A549 (cell line): Measurements from ENCODE around the gene PDE8A. TPM values are rescaled to one million over a fixed set of nuclear protein-coding genes. Genes with fewer than 3 reads are reported as not detected.

ENCODE experiments used
- ATAC-seq, 2 experiments: fragments of 200-7000 bp in 1 of 2; fragments of >200 bp in 1 of 2; cut with Nextera tagmentation in 1 of 2; cut with Tn5 transposase in 1 of 2; 3 replicates each; pipeline versions ENCODE4 v1.8.0 to v1.9.1; 2018 to 2020; ENCODE audit warnings: mild to moderate bottlenecking in 1 of 2, moderate library complexity in 1 of 2
- CTCF ChIA-PET: fragments of 300-600 bp; sonication (Branson Sonifier 250); formaldehyde crosslinking; extraction: SDS; loops from one replicate; lab custom pipeline; 2021; ENCODE audit warnings: antibody characterized with exemption, inconsistent platforms; lab: Yijun Ruan, JAX
- POLR2A ChIA-PET: fragments of 350-600 bp; formaldehyde crosslinking; extraction: SDS; loops from one replicate; lab custom pipeline; 2021; ENCODE audit warnings: antibody characterized with exemption, inconsistent platforms; lab: Yijun Ruan, JAX
- DNase-seq, 2 experiments: peaks; one replicate each; pipeline versions ENCODE4 v3.0.0 to v3.0.0-alpha.2; 2011 to 2016; ENCODE audit warnings: low read depth in 1 of 2, low spot score in 1 of 2
- FAIRE-seq: peaks from 2 replicates; lab custom pipeline; 2011; peaks lifted over from hg19 to GRCh38; lab: Jason Lieb, UNC
- H3K27ac ChIP-seq, 2 experiments: fragments of >200 bp; sonication (Bioruptor Twin); formaldehyde crosslinking; 3 replicates each; pipeline ENCODE4 v1.5.1; 2016 to 2017
- H3K4me1 ChIP-seq: fragments of >200 bp; sonication (Bioruptor Twin); formaldehyde crosslinking; 3 replicates; pipeline ENCODE4 v1.6.1; 2016
- H3K4me2 ChIP-seq: fragments of >200 bp; sonication (Bioruptor Twin); formaldehyde crosslinking; 3 replicates; pipeline ENCODE4 v1.6.1; 2016
- H3K4me3 ChIP-seq: fragments of >200 bp; sonication (Bioruptor Twin); formaldehyde crosslinking; 3 replicates; pipeline ENCODE4 v1.5.1; 2016
- H3K9me3 ChIP-seq: fragments of >200 bp; sonication (Bioruptor Twin); formaldehyde crosslinking; 3 replicates; pipeline ENCODE4 v1.6.1; 2016
- CBX2 ChIP-seq: fragments of 200-600 bp; sonication (generic); IDR thresholded peaks from 2 replicates; pipeline ENCODE4 v1.6.1; 2016; ENCODE audit warnings: low read depth, mild to moderate bottlenecking, borderline replicate concordance
- CEBPB ChIP-seq, 2 experiments: fragments of >200 bp in 1 of 2; sonication (Bioruptor Twin) in 1 of 2; formaldehyde crosslinking in 1 of 2; IDR thresholded peaks; 2 replicates each; pipeline ENCODE4 v1.6.1; 2012 to 2016
- EP300 ChIP-seq, 2 experiments: fragments of >200 bp; sonication (Bioruptor Twin); formaldehyde crosslinking; IDR thresholded peaks; 2 replicates in 1 of 2; 3 replicates in 1 of 2; pipeline ENCODE4 v1.6.1; 2016 to 2017
- FOSL2 ChIP-seq, 2 experiments: fragments of 450-650 bp in 1 of 2; fragments of >200 bp in 1 of 2; sonication (Bioruptor Twin) in 1 of 2; formaldehyde crosslinking; IDR thresholded peaks; 2 replicates each; pipeline versions ENCODE4 v1.5.0 to v1.6.1; 2016 to 2020; ENCODE audit warnings: mild to moderate bottlenecking in 1 of 2, moderate library complexity in 1 of 2
- GATA3 ChIP-seq: IDR thresholded peaks from 2 replicates; pipeline ENCODE4 v1.6.1; 2012; ENCODE audit warnings: borderline replicate concordance
- HOXA7 ChIP-seq: fragments of 250-450 bp; sonication (Bioruptor Pico); IDR thresholded peaks from 2 replicates; pipeline ENCODE4 v1.5.0; 2020; ENCODE audit warnings: mild to moderate bottlenecking, moderate library complexity
- JUNB ChIP-seq: fragments of >200 bp; sonication (Bioruptor Twin); formaldehyde crosslinking; IDR thresholded peaks from 2 replicates; pipeline ENCODE4 v1.6.1; 2016
- MAFK ChIP-seq: fragments of 450-650 bp; IDR thresholded peaks from 2 replicates; pipeline ENCODE4 v1.6.1; 2014; ENCODE audit not compliant: partially characterized antibody
- MAZ ChIP-seq: fragments of 150-350 bp; IDR thresholded peaks from 2 replicates; pipeline ENCODE4 v1.6.1; 2014; ENCODE audit warnings: antibody characterized with exemption, low read depth, low read length, borderline replicate concordance
- NFE2L2 ChIP-seq: fragments of 150-350 bp; conservative IDR thresholded peaks from 2 replicates; pipeline ENCODE4 v1.6.1; 2014; ENCODE audit warnings: low read length
- NPAS2 ChIP-seq: fragments of 250-450 bp; sonication (Bioruptor Pico); IDR thresholded peaks from 2 replicates; pipeline ENCODE4 v1.8.0; 2022; ENCODE audit warnings: mild to moderate bottlenecking, moderate library complexity, borderline replicate concordance
- POLR2A ChIP-seq: IDR thresholded peaks from 2 replicates; pipeline ENCODE4 v1.6.1; 2012; ENCODE audit warnings: mild to moderate bottlenecking, low read length
- POLR2AphosphoS2 ChIP-seq: conservative IDR thresholded peaks from 2 replicates; pipeline ENCODE4 v1.6.1; 2012; ENCODE audit warnings: low read length, improper control_type of control experiment, inconsistent platforms
- RCOR1 ChIP-seq: fragments of 150-350 bp; IDR thresholded peaks from 2 replicates; pipeline ENCODE4 v1.6.1; 2014; ENCODE audit warnings: antibody characterized with exemption, low read length, low read depth
- SREBF2 ChIP-seq: fragments of 450-650 bp; IDR thresholded peaks from 2 replicates; pipeline ENCODE4 v1.6.1; 2014; ENCODE audit warnings: mild to moderate bottlenecking, moderate library complexity
- TFCP2L1 ChIP-seq: fragments of 250-450 bp; sonication (Bioruptor Pico); IDR thresholded peaks from 2 replicates; pipeline ENCODE4 v1.5.0; 2021; ENCODE audit warnings: mild to moderate bottlenecking
- TP53 ChIP-seq: fragments of 250-450 bp; sonication (Bioruptor Pico); IDR thresholded peaks from 2 replicates; pipeline ENCODE4 v1.5.0; 2021; ENCODE audit warnings: mild to moderate bottlenecking, moderate library complexity
- ZC3H11A ChIP-seq: fragments of 450-650 bp; IDR thresholded peaks from 2 replicates; pipeline ENCODE4 v1.6.1; 2014; ENCODE audit warnings: antibody characterized with exemption, mild to moderate bottlenecking
- ZFP36 ChIP-seq: fragments of 450-650 bp; IDR thresholded peaks from 2 replicates; pipeline ENCODE4 v1.6.1; 2014; ENCODE audit warnings: borderline replicate concordance; ENCODE audit not compliant: partially characterized antibody
- whole genome bisulfite sequencing: methylation state at CpG from one replicate; pipeline ENCODE4 v1.1.6; 2017; ENCODE audit errors: missing lambda C conversion rate; 5-methylcytosine and 5-hydroxymethylcytosine counted together
- polyA plus RNA-seq, 4 experiments: library from polyadenylated mRNA; depleted of rRNA in 3 of 4; stranded (reverse); fragments of >200 nt; fragmentation: RNase III in 1 of 4; extraction: RNeasy Plus Mini Kit Qiagen cat#74134 plus additional on column Dnase treatment in 1 of 4; gene quantifications; 2 replicates in 3 of 4; 3 replicates in 1 of 4; pipeline ENCODE4 v1.2.3, GENCODE V29; 2011 to 2017
- TF ChIP-seq, protein P1 (sequence below): fragments of 250-450 bp; sonication (Bioruptor Pico); IDR thresholded peaks from 2 replicates; pipeline ENCODE4 v1.5.0; 2021; ENCODE audit warnings: mild to moderate bottlenecking, moderate library complexity, borderline replicate concordance
- TF ChIP-seq, protein P2 (sequence below): fragments of >200 bp; sonication (Bioruptor Twin); formaldehyde crosslinking; IDR thresholded peaks from 2 replicates; pipeline ENCODE4 v1.6.1; 2016
- TF ChIP-seq, protein P3 (sequence below): fragments of >200 bp; sonication (Bioruptor Twin); formaldehyde crosslinking; IDR thresholded peaks from 3 replicates; pipeline ENCODE4 v1.5.1; 2016
- TF ChIP-seq, protein P4 (sequence below): fragments of >200 bp; sonication (Bioruptor Twin); formaldehyde crosslinking; IDR thresholded peaks from 3 replicates; pipeline ENCODE4 v1.6.1; 2016

PDE8A gene
- polyA plus RNA-seq, 2 of the 4 experiments (the other 2 are of a cell fraction), result 45.3 to 204 TPM

DNA sequence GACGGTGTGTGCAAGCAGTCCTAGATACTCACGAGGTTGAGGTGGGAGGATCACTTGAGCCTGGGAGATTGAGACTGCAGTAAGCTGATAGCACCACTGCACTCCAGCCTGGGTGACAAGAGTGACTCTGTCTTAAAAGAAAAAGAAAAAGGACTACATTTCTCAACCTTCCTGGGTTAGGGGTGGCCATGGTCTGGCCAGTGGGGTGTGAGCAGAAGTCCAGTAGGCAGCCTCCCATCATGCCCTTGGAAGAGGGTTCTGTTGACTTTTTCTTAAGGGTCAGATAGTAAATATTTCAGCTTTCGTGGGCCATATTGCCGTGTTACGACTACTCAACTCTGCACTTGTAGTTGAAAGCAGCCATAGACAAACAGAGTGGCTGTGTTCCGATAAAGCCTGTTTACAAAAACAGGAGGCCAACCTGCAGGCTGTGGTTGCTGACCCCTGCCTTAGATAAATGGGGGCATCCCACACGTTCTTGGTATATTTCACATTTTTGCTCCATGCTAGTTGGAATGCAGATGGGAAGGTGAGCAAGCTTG is 31.0 kb upstream of the PDE8A start:
- no peak for FAIRE-seq
- H3K4me2 ChIP-seq, result no peak overlapping the region
- no peaks in the 10 kb centered on the region for H3K9me3 ChIP-seq
- H3K4me1 ChIP-seq, result peaks cover 23% of the 10 kb centered on the region
- POLR2A ChIA-PET, result interaction anchor here (0.9 kb wide), 1 partner anchor 30 kb away, joined by 3 read pairs; no protein-coding TSS in a partner anchor
- 84% methylated on average over 7 of the region's 7 CpGs for WGBS
- peak overlapping the region in 1 of 2 experiments; percentile 10; a peak in 1 of 6 replicates for H3K27ac ChIP-seq
- no peak for DNase-seq
- H3K4me3 ChIP-seq, result no peak overlapping the region
- CTCF ChIA-PET, result interaction anchor here (1.2 to 7.0 kb wide), 6 partner anchors 13 to 351 kb away, joined by 3 to 132 read pairs (median 4); no protein-coding TSS in a partner anchor
- TF ChIP-seq RCOR1 (no peak), ZC3H11A (no peak), SREBF2 (no peak), GATA3 (no peak), ZFP36 (no peak), EP300 (IDR thresholded peaks at IDR 0.05) (no peak), FOSL2 (IDR thresholded peaks at IDR 0.05) (no peak), FOSL2 (CRISPR knock-in tag; IDR thresholded peaks at IDR 0.05) (no peak), POLR2AphosphoS2 (no peak), CBX2 (no peak), MAFK (no peak), HOXA7 (no peak), JUNB (no peak), TFCP2L1 (CRISPR knock-in tag) (no peak), MAZ (no peak)
- TF ChIP-seq, protein P1, sequence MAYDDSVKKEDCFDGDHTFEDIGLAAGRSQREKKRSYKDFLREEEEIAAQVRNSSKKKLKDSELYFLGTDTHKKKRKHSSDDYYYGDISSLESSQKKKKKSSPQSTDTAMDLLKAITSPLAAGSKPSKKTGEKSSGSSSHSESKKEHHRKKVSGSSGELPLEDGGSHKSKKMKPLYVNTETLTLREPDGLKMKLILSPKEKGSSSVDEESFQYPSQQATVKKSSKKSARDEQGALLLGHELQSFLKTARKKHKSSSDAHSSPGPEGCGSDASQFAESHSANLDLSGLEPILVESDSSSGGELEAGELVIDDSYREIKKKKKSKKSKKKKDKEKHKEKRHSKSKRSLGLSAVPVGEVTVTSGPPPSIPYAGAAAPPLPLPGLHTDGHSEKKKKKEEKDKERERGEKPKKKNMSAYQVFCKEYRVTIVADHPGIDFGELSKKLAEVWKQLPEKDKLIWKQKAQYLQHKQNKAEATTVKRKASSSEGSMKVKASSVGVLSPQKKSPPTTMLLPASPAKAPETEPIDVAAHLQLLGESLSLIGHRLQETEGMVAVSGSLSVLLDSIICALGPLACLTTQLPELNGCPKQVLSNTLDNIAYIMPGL (CRISPR knock-in tag), result no peak
- TF ChIP-seq, protein P2, sequence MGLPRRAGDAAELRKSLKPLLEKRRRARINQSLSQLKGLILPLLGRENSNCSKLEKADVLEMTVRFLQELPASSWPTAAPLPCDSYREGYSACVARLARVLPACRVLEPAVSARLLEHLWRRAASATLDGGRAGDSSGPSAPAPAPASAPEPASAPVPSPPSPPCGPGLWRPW, result no peak
- ATAC-seq, result no peak

DNA sequence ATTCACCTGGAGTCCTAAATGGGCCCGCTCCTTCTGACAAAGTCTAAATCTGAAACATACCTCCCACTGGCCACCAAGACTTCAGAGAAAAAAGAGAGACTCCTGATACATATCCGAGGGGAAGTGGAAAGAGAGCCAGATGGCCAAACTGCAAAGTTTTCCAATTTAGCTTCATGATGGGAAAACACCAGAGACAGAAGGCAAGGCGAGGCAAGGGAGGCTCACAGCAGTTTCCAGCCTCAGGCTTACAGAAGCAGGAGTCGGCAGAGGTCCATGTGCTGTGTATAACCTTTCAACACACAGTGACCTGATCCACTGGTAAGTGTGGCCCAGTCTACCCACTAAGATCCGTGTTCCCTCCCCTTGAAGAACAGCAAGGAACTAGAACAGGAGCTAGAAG is 29.9 kb upstream of the PDE8A start:
- ChIA-PET CTCF (interaction anchor here (0.8 to 7.0 kb wide), 4 partner anchors 17 to 93 kb away, joined by 3 to 132 read pairs (median 4); no protein-coding TSS in a partner anchor), POLR2A (no interaction called here)
- FAIRE-seq, result no peak
- ATAC-seq, result no peak
- H3K4me3 ChIP-seq, result no peak overlapping the region
- H3K4me1 ChIP-seq, result peaks cover 28% of the 10 kb centered on the region
- H3K4me2 ChIP-seq, result no peak overlapping the region
- no peak for DNase-seq
- TF ChIP-seq, protein P3, sequence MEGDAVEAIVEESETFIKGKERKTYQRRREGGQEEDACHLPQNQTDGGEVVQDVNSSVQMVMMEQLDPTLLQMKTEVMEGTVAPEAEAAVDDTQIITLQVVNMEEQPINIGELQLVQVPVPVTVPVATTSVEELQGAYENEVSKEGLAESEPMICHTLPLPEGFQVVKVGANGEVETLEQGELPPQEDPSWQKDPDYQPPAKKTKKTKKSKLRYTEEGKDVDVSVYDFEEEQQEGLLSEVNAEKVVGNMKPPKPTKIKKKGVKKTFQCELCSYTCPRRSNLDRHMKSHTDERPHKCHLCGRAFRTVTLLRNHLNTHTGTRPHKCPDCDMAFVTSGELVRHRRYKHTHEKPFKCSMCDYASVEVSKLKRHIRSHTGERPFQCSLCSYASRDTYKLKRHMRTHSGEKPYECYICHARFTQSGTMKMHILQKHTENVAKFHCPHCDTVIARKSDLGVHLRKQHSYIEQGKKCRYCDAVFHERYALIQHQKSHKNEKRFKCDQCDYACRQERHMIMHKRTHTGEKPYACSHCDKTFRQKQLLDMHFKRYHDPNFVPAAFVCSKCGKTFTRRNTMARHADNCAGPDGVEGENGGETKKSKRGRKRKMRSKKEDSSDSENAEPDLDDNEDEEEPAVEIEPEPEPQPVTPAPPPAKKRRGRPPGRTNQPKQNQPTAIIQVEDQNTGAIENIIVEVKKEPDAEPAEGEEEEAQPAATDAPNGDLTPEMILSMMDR, result no peak
- TF ChIP-seq TP53 (CRISPR knock-in tag), result no peak
- TF ChIP-seq GATA3, result no peak
- no peak for TF ChIP-seq NPAS2
- TF ChIP-seq, protein P4, sequence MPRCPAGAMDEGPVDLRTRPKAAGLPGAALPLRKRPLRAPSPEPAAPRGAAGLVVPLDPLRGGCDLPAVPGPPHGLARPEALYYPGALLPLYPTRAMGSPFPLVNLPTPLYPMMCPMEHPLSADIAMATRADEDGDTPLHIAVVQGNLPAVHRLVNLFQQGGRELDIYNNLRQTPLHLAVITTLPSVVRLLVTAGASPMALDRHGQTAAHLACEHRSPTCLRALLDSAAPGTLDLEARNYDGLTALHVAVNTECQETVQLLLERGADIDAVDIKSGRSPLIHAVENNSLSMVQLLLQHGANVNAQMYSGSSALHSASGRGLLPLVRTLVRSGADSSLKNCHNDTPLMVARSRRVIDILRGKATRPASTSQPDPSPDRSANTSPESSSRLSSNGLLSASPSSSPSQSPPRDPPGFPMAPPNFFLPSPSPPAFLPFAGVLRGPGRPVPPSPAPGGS, result no peak
- no peak for TF ChIP-seq NFE2L2
- no peak for TF ChIP-seq CEBPB (IDR thresholded peaks at IDR 0.05)
- TF ChIP-seq POLR2A, result no peak
- H3K27ac ChIP-seq, result peak overlapping the region in 1 of 2 experiments; percentile 39; a peak in 2 of 6 replicates
- no peaks in the 10 kb centered on the region for H3K9me3 ChIP-seq
- whole genome bisulfite sequencing, result 82% methylated on average over 5 of the region's 5 CpGs
